Measurements from ENCODE around the gene TNS3.

GRCh38 chr7:47619806-47620205 is 37.9 kb upstream of the TNS3 start:
- TF ChIP-seq NRF1 (conservative IDR thresholded peaks at IDR 0.05 in 1 of 2, IDR thresholded peaks at IDR 0.05 in 1 of 2) (no peak), ZSCAN29 (IDR thresholded peaks at IDR 0.05) (no peak), BCLAF1 (IDR thresholded peaks at IDR 0.05; ENCODE audit: borderline replicate concordance in 1 of 2, control insufficient read depth in 1 of 2, low read depth in 2 of 2, low read length in 1 of 2) (no peak), CEBPB (tag; IDR thresholded peaks at IDR 0.05) (no peak), CHD4 (IDR thresholded peaks at IDR 0.05; ENCODE audit: insufficient read depth, insufficient replicate concordance, low read depth, low read length, poor library complexity, severe bottlenecking) (no peak)
